SU-DHL-6 (cell line): ENCODE measurements around the gene MPHOSPH9.

ENCODE experiments used
- H2AFZ ChIP-seq: fragments of 200-600 bp; sonication (generic); 2 replicates; pipeline ENCODE4 v1.6.1; 2014; ENCODE audit warnings: low read depth, mild to moderate bottlenecking, moderate library complexity, mixed read lengths, antibody characterized with exemption, low read length; ENCODE audit not compliant: severe bottlenecking
- H3F3A ChIP-seq: fragments of 200-600 bp; shearing (Covaris generic); 2 replicates; pipeline ENCODE4 v1.6.0; 2016; ENCODE audit warnings: antibody characterized with exemption, mild to moderate bottlenecking; ENCODE audit not compliant: insufficient read depth
- H3K27ac ChIP-seq: fragments of 200-600 bp; sonication (generic); 2 replicates; pipeline ENCODE4 v1.5.1; 2016; ENCODE audit warnings: low read depth, mild to moderate bottlenecking, low read length, moderate library complexity, mixed read lengths
- H3K27me3 ChIP-seq: fragments of 200-600 bp; sonication (generic), shearing (Covaris generic); 2 replicates; pipeline ENCODE4 v1.6.0; 2014; ENCODE audit warnings: mild to moderate bottlenecking, low read length
- H3K36me3 ChIP-seq: fragments of 200-600 bp; sonication (generic); 2 replicates; pipeline ENCODE4 v1.6.1; 2014; ENCODE audit warnings: mild to moderate bottlenecking, low read length, mixed read lengths
- H3K4me2 ChIP-seq: fragments of 300-600, 200-600 bp; shearing (Covaris generic), sonication (generic); 2 replicates; pipeline ENCODE4 v1.6.0; 2014; ENCODE audit warnings: low read length, low read depth, mild to moderate bottlenecking; ENCODE audit not compliant: poor library complexity, severe bottlenecking
- H3K4me3 ChIP-seq: fragments of 200-600 bp; sonication (generic); 2 replicates; pipeline ENCODE4 v1.5.1; 2014; ENCODE audit warnings: antibody characterized with exemption, low read length, mild to moderate bottlenecking, mixed read lengths; ENCODE audit not compliant: insufficient read depth, poor library complexity, severe bottlenecking
- H3K79me2 ChIP-seq: fragments of 200-600 bp; sonication (generic); 2 replicates; pipeline ENCODE4 v1.6.1; 2014; ENCODE audit warnings: mild to moderate bottlenecking, low read length, moderate library complexity; ENCODE audit not compliant: insufficient read depth
- H3K9ac ChIP-seq: fragments of 200-600 bp; sonication (generic); 2 replicates; pipeline ENCODE4 v1.7.0; 2014; ENCODE audit warnings: mild to moderate bottlenecking, low read length
- H3K9me2 ChIP-seq: fragments of 200-600 bp; sonication (generic); replicated peaks from 2 replicates; pipeline ENCODE4 v1.6.1; 2014; ENCODE audit warnings: low read length; ENCODE audit not compliant: insufficient read depth
- H3K9me3 ChIP-seq: fragments of 200-600 bp; sonication (generic); 2 replicates; pipeline ENCODE4 v1.6.1; 2014; ENCODE audit warnings: low read length, mixed read lengths; ENCODE audit not compliant: insufficient read depth
- H4K20me1 ChIP-seq: fragments of 200-600 bp; sonication (generic); 2 replicates; pipeline ENCODE4 v1.6.1; 2014; ENCODE audit warnings: low read depth, mild to moderate bottlenecking, antibody characterized with exemption, low read length, moderate library complexity, mixed read lengths
- CTCF ChIP-seq: fragments of 200-600 bp; sonication (generic); IDR thresholded peaks from one replicate; pipeline ENCODE4 v1.5.1; 2017; ENCODE audit warnings: antibody characterized with exemption, mild to moderate bottlenecking, low read length, moderate library complexity; ENCODE audit not compliant: insufficient read depth, poor library complexity, severe bottlenecking
- EZH2phosphoT487 ChIP-seq: fragments of 200-600 bp; sonication (generic), shearing (Covaris generic); conservative IDR thresholded peaks from 2 replicates; pipeline ENCODE4 v1.6.1; 2018; ENCODE audit warnings: mild to moderate bottlenecking, antibody characterized with exemption, low read length, moderate library complexity, mixed read lengths

The MPHOSPH9 gene

GRCh38 chr12:123121670-123122069 is 111.3 kb downstream of the MPHOSPH9 start:
- no peak overlapping the region for H2AFZ ChIP-seq
- no peak overlapping the region for H3K9ac ChIP-seq
- no peak overlapping the region for H3K4me2 ChIP-seq
- H3F3A ChIP-seq, result no peaks in the 10 kb centered on the region
- H3K9me2 ChIP-seq, result no peaks in the 10 kb centered on the region
- TF ChIP-seq CTCF (no peak), EZH2phosphoT487 (no peak)
- no peaks in the 10 kb centered on the region for H3K36me3 ChIP-seq
- H4K20me1 ChIP-seq, result no peaks in the 10 kb centered on the region
- no peak overlapping the region for H3K27ac ChIP-seq
- H3K9me3 ChIP-seq, result no peaks in the 10 kb centered on the region
- no peaks in the 10 kb centered on the region for H3K79me2 ChIP-seq
- no peaks in the 10 kb centered on the region for H3K27me3 ChIP-seq
- H3K4me3 ChIP-seq, result no peak overlapping the region

- H3F3A ChIP-seq, result no peaks in the 10 kb centered on the region
- TF ChIP-seq EZH2phosphoT487, result no peak
- no peaks in the 10 kb centered on the region for H3K9me2 ChIP-seq
- no peak overlapping the region for H2AFZ ChIP-seq
- no peaks in the 10 kb centered on the region for H4K20me1 ChIP-seq
- H3K4me3 ChIP-seq, result no peak overlapping the region
- H3K9me3 ChIP-seq, result no peaks in the 10 kb centered on the region
- H3K79me2 ChIP-seq, result no peaks in the 10 kb centered on the region
- no peaks in the 10 kb centered on the region for H3K36me3 ChIP-seq
- H3K4me2 ChIP-seq, result no peak overlapping the region
- no peak overlapping the region for H3K27ac ChIP-seq
- H3K27me3 ChIP-seq, result no peaks in the 10 kb centered on the region
- H3K9ac ChIP-seq, result no peak overlapping the region
These were observed 112.3 kb downstream of the MPHOSPH9 start for GRCh38 chr12:123120452-123121166.

GRCh38 chr12:123119808-123120207 is 113.1 kb downstream of the MPHOSPH9 start:
- H3K9me2 ChIP-seq, result no peaks in the 10 kb centered on the region
- no peaks in the 10 kb centered on the region for H3K27me3 ChIP-seq
- H3K9me3 ChIP-seq, result no peaks in the 10 kb centered on the region
- H3K27ac ChIP-seq, result no peak overlapping the region
- no peak for TF ChIP-seq CTCF
- H3K4me2 ChIP-seq, result no peak overlapping the region
- no peaks in the 10 kb centered on the region for H3K36me3 ChIP-seq
- no peaks in the 10 kb centered on the region for H3K79me2 ChIP-seq
- no peaks in the 10 kb centered on the region for H3F3A ChIP-seq
- no peak overlapping the region for H3K9ac ChIP-seq
- H4K20me1 ChIP-seq, result no peaks in the 10 kb centered on the region
- no peak overlapping the region for H3K4me3 ChIP-seq
- no peak overlapping the region for H2AFZ ChIP-seq

- H4K20me1 ChIP-seq, result no peaks in the 10 kb centered on the region
- no peaks in the 10 kb centered on the region for H3K27me3 ChIP-seq
- no peak overlapping the region for H3K9ac ChIP-seq
- H3K9me2 ChIP-seq, result no peaks in the 10 kb centered on the region
- H3F3A ChIP-seq, result no peaks in the 10 kb centered on the region
- H3K9me3 ChIP-seq, result no peaks in the 10 kb centered on the region
- no peak overlapping the region for H2AFZ ChIP-seq
- no peak overlapping the region for H3K27ac ChIP-seq
- TF ChIP-seq CTCF (no peak), EZH2phosphoT487 (no peak)
- H3K79me2 ChIP-seq, result no peaks in the 10 kb centered on the region
- no peaks in the 10 kb centered on the region for H3K36me3 ChIP-seq
- H3K4me2 ChIP-seq, result no peak overlapping the region
- no peak overlapping the region for H3K4me3 ChIP-seq
These were observed 114.4 kb downstream of the MPHOSPH9 start for GRCh38 chr12:123118497-123118896.
